Activated CD8-positive, alpha-beta memory T cell treated with anti-CD3 and anti-CD28 coated beads, Interleukin-2, amount 50 U/mL, for 48 hours (primary cell): ENCODE results near the gene GMCL2.

Experiments used
- DNase-seq: peaks from one replicate; pipeline ENCODE4 v3.0.0-alpha.2; 2020

GMCL2 gene

DNA sequence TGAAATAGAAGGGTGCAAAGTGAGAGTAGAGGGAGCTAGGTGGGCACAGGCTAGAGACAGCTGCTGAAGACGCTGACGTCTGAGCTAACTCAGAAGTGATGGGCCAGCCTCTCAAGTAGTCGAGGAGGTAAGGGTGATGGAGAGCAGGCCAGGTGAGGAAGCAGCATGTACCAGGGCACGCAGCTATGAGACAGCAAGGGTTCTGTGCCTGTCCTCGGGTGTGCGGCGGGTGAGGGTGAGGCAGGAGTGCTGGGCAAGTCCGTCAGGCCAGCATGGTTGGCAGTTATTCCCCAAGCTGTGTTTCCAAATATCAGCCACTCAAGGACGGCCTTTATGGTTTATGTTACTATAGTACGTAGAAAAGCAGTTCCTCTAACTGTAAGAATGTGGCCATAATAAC is 50.2 kb downstream of the GMCL2 start:
- no peak for DNase-seq
